ENCODE results near the gene DLG2.

DLG2 gene

GRCh38 chr11:84607975-84608836, 1018.9 kb downstream of the DLG2 start:
- no peak overlapping the region for H3K4me3 ChIP-seq (ENCODE audit: low read length)
- DNase-seq (ENCODE audit: low read depth) = no peak
- no peak for TF ChIP-seq CTCF (IDR thresholded peaks at IDR 0.05; ENCODE audit: insufficient read depth, low read depth, low read length, missing control alignments)

- TF ChIP-seq CTCF (IDR thresholded peaks at IDR 0.05; ENCODE audit: insufficient read depth, low read depth, low read length, missing control alignments) = no peak
- no peak overlapping the region for H3K4me3 ChIP-seq (ENCODE audit: low read length)
- no peak for DNase-seq (ENCODE audit: low read depth)
These were observed 1032.5 kb downstream of the DLG2 start for GRCh38 chr11:84594602-84595001.

- H3K4me3 ChIP-seq (ENCODE audit: low read length) = no peak overlapping the region
- DNase-seq (ENCODE audit: low read depth) = no peak
- TF ChIP-seq CTCF (IDR thresholded peaks at IDR 0.05; ENCODE audit: insufficient read depth, low read depth, low read length, missing control alignments) = no peak
These were observed 1037.0 kb downstream of the DLG2 start for GRCh38 chr11:84590106-84590505.

GRCh38 chr11:84588131-84588829, 1038.9 kb downstream of the DLG2 start:
- no peak overlapping the region for H3K4me3 ChIP-seq (ENCODE audit: low read length)
- no peak for TF ChIP-seq CTCF (IDR thresholded peaks at IDR 0.05; ENCODE audit: insufficient read depth, low read depth, low read length, missing control alignments)
- DNase-seq (ENCODE audit: low read depth) = peak; percentile 9

GRCh38 chr11:84583106-84583505, 1044.0 kb downstream of the DLG2 start:
- H3K4me3 ChIP-seq (ENCODE audit: low read length) = no peak overlapping the region
- TF ChIP-seq CTCF (IDR thresholded peaks at IDR 0.05; ENCODE audit: insufficient read depth, low read depth, low read length, missing control alignments) = no peak
- DNase-seq (ENCODE audit: low read depth) = no peak

- TF ChIP-seq CTCF (IDR thresholded peaks at IDR 0.05; ENCODE audit: insufficient read depth, low read depth, low read length, missing control alignments) = no peak
- H3K4me3 ChIP-seq (ENCODE audit: low read length) = no peak overlapping the region
- DNase-seq (ENCODE audit: low read depth) = no peak
These were observed 1046.1 kb downstream of the DLG2 start for GRCh38 chr11:84581083-84581482.

Measured in epithelial cell of esophagus (primary cell).